Prostate gland (tissue), 2 donors: ENCODE measurements around the gene PARVB.

Source experiments
- CTCF ChIP-seq, 4 experiments: fragments of 200-600 bp in 2 of 4; fragments of 450-650 bp in 2 of 4; sonication (generic) in 2 of 4; IDR thresholded peaks; 1 replicate in 3 of 4; 2 replicates in 1 of 4; pipeline ENCODE4 v1.5.1; 2016 to 2019; ENCODE audit warnings: antibody characterized with exemption in 4 of 4, mild to moderate bottlenecking in 2 of 4, moderate library complexity in 2 of 4
- POLR2A ChIP-seq: fragments of 450-650 bp; IDR thresholded peaks from one replicate; pipeline ENCODE4 v1.6.1; 2016; ENCODE audit warnings: antibody characterized with exemption, mild to moderate bottlenecking
- POLR2AphosphoS5 ChIP-seq: sonication (generic); formaldehyde crosslinking; IDR thresholded peaks from one replicate; pipeline ENCODE4 v1.6.1; 2017; ENCODE audit warnings: antibody characterized with exemption

DNA sequence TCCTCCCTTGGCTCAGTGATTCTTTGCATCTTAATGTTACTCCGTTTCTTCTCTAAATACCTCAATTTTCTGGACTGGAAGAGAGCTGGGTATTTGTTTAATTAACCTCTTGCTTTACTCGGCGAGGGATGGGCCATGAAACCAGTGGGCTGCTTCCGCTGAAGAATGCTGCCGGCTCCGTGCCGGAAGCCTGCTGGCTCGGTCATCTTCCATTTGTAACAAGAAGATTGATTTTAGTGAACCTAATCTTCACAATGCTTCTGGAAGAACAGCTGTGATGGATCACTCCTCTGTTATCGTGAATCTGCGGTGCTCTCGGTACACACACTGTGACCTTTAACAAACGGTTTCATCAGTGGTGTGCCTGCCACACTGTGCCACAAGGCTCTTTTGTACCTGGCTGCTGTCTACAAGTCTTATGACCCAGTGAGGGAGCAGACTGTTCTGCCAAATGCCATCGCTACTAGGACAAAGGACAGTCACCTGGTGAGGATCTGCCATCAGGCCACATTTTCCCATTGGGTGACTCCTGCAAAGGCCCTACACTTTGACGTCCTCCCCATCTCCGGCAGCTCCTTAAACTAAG, 25.3 kb upstream of the PARVB start:
- TF ChIP-seq CTCF (IDR thresholded peaks at IDR 0.05) (no peak), POLR2A (no peak), POLR2AphosphoS5 (no peak)
